GM15510 (cell line): ENCODE results near the gene KLHL10.

Experiments
- POLR2A ChIP-seq: IDR thresholded peaks from 3 replicates; pipeline ENCODE4 v1.6.1; 2011; ENCODE audit warnings: borderline replicate concordance; ENCODE audit not compliant: insufficient read length; ENCODE audit errors: extremely low read depth

Gene KLHL10

DNA sequence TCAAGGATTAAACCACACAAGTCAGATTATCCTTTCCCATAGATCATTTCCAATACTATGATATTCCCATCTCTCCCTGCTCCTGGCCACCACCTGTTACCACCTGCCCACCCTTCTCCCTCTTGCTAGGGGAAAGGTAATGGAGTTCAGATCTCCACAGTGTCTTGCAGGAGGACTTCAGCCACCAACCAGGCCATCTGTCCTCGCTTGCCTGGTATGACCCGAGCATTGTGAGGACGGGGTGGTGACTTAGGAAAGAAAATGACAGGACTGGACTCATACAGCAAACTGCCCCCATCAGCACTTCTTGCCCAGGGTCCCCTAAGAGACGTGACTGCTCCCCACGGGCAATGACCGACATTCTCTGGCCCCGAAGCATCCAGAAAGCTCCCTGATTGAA lies 14.0 kb upstream of the KLHL10 start:
- TF ChIP-seq POLR2A, result no peak

DNA sequence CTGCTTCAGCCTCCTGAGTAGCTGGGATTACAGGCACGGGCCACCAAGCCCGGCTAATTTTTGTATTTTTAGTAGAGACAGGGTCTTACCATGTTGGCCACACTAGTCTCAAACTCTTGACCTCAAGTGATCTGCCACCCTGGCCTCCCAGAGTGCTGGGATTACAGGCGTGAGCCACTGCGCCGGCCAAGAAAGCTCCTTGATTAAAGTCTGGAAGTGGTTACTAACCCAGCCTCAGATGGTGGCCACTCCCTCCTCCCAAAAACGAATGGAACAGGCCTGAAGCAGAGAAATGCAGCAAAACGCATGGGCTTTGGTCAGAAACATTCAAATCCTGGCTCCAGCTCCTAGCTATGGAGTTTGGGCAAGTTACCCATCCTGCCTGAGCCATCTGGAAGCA lies 13.5 kb upstream of the KLHL10 start:
- TF ChIP-seq POLR2A, result no peak

DNA sequence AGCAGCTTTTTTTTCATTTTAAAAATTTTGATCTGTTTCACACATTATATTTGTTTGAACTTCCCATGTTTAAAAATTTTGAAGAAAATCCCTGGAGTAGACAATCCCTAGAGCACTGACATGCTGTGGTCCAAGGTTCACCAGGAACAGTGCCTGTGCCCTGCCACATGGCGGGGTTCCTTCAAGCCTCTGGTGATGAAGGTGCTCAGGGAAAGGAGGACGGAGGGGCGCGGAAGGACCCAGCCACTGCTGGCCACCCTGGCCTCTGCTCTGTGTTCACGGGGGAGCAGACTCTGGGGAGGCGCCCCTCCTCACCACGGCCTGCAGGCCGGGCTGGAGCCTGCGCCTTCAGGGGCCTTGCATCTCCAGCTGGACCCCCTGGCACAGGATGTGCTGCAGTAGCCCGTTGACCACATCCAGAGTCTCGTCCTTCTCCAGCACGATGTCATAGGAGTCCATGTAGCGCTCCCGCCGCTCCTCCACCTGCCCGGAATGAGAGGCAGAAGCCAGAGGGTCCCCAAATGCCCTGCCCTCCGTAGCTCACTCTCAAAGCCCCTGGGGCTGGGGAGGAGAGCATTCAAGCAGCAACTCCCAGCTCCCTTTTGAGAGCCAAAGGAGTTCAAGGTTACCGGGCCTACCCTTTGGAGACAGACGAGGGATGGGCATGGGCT lies 12.3 kb upstream of the KLHL10 start:
- no peak for TF ChIP-seq POLR2A

DNA sequence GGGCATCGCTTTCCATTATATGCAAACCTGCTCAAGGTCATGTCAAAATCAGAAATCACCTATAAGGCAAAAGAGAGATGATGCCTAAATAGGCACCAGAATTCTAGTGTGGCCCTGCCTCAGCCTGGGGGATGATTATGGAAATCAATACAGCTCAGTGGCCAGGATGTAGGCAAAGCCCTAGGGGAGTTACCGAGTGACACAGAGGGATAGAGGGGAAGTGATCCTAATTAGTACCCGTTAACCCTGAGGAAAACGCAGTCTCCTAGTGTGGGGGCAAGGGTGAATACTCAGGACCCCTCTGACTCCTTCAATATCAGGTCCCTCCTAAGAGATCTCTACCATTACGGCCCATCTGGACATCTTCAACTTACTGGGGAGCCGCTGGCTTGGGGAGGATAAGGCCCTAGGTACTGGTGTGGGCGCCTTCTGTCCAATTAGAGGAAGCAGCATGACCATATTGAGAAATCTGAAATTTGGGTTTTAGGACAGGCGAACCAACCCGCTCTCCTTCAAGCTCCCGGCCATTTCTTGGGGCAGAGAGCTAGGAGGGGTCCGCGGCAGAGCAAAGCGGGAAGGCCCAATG lies 2.3 kb upstream of the KLHL10 start:
- TF ChIP-seq POLR2A, result no peak

DNA sequence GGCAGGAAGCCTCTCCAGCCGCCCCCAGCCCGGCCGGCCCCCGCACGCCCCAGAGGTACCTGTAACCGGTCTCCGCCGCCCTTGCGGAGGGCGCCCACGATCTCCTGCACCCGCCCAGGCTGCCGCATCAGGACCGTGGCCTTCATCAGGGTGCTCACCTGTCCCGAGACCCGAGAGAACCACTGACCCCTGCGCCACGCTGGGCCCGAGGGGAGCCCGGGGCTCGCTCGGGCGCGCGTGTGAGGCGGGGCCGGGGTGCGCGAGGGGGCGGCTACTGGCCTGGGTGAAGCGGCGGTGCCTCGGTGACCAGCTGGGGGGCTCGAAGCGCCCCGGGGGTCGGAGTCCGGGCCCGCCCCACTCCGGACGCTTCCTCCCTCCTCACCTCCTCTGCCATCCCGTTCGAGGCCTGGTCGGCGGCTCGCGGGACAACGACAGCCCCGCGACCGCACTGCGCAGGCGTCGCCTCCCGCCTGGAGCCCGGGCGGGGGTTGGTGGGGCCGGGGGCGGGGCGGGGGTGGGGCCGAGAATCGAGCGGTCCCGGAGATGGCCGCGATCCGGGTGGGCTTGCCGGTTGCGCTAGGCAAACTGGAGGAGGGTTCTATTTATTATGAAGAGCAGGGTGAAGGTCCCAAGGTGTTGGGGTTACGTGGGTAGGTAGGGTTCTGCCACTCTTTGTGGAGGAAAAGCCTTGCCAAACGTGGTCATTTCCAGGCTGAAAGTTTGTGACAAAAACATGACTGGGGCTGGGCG lies 1.6 kb upstream of the KLHL10 start, which contains the start of gene NT5C3B:
TSS of gene NT5C3B (minus strand) at position 433 of the 750 bp plus-strand sequence. CDS start at position 394, 39 bp downstream.
- peak; percentile 58 for TF ChIP-seq POLR2A

DNA sequence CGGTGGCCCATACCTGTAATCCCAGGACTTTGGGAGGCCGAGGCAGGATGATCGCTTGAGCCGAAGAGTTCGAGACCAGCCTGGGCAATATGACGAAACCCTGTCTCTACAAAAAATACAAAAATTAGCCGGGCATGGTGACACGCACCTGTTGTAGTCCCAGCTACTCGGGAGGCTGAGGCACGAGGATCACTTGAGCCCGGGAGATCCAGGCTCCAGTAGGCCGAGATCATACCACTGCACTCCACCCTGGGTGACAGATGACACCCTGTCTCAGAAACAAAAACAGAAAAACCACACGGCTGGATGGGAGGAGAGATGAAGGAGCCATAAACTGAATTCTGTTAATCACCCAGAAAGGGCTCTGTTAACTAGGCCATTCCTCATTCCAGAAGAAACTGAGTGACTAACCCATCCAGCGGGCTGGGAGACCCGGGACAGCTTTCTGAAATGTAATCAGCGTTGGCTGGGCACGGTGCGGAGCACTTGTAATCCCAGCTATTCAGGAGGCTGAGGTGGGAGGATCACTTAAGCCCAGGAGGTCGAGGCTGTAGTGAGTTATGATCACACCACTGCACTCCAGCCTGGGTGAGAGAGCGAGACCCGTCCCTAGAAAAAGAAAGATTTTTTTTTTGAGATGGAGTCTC lies 952 bp upstream of the KLHL10 start:
- TF ChIP-seq POLR2A, result no peak

DNA sequence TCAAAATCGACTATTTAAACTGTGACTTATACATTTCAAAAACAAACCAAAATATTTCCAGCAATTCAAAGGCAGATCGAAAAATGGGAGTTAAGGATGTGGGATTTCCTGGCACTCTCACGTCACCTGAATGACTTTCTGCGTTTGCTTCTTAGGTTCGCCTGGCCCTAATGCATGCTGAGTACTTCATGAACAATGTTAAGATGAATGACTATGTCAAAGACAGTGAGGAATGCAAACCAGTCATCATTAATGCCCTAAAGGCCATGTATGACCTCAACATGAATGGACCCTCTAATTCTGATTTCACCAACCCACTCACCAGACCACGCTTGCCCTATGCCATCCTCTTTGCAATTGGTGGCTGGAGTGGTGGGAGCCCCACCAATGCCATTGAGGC lies 7.3 kb downstream of the KLHL10 start:
- TF ChIP-seq POLR2A, result no peak

DNA sequence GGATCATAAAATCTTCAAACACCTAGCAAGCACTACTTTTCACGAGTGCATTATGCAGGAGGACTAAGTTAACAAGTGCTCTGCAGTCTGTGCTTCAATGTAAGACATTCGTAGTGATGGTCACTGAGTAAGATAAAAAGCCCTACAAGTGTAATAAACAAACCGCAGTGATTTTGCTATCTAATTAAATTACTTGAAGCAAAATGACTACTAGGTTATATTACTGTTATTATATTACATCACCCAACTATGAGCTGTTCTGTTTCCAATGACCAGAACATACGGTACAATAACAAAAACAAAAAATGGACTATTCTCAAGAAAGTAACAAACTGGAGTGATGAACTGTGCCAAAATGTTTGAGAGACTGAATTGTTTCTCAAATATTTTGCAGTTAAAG lies 11.2 kb downstream of the KLHL10 start:
- no peak for TF ChIP-seq POLR2A

DNA sequence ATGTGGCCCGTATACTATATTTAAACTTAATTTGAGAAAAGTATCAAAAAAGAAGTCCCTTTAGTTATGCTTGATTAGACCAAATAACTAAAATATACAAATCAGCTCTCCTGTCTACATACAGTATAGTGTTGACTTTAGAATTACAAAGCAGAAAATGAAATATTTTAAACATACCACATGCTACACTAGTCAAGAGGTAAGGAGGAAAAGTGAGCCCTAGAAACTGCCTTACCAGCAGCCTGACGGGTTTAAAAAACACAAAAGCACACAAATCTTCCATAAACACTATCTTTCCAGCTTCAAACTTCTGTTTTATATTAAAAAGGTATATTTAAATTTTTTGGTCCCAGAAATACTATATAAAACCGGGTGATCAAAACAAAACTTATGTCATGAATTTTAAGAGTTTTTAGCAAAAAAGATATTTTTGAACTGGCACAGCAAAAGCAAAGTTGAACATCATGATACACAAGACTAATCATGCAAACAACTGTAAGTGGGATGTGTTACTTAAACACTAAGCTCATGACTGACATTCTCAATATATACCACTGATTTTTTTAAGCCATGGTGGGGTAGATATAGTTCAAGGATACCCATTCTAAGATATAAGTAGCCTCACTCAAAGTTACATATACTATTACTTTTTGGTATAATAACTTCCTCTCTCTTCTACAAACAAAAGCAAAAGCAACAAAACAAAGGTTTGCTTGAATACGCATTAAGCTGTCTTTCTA lies 11.8 kb downstream of the KLHL10 start:
- TF ChIP-seq POLR2A, result no peak

DNA sequence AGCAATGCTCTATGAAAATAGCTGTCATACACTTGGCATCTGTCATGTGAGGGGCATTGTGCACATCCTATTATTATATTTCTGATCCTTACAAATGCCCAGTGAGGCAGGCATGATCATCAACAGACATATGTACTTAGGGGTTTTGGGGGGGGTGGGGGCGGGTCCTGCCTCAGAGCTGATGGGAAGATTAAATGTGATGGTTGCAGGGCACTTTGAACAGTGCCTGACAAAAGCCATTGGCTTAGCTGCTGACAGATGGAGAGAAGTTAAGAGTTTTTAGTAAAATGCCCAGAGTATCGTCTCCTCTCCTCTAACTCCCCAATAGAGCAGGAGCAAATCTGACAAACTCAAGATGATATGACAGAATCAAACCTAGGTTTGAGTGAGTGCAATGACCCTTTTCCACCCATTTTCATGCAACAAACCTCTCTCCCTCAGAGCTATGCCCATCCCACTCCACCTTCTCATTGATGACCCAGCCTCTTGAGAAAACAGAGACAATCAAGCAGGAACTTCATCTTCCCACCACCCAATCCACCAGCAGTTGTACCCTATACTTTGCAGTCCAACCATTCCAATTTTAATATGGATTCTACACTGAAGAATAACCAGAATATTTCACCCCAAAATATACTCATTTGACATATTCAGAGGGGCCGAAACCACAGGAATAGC lies 22.8 kb downstream of the KLHL10 start:
- TF ChIP-seq POLR2A, result no peak

DNA sequence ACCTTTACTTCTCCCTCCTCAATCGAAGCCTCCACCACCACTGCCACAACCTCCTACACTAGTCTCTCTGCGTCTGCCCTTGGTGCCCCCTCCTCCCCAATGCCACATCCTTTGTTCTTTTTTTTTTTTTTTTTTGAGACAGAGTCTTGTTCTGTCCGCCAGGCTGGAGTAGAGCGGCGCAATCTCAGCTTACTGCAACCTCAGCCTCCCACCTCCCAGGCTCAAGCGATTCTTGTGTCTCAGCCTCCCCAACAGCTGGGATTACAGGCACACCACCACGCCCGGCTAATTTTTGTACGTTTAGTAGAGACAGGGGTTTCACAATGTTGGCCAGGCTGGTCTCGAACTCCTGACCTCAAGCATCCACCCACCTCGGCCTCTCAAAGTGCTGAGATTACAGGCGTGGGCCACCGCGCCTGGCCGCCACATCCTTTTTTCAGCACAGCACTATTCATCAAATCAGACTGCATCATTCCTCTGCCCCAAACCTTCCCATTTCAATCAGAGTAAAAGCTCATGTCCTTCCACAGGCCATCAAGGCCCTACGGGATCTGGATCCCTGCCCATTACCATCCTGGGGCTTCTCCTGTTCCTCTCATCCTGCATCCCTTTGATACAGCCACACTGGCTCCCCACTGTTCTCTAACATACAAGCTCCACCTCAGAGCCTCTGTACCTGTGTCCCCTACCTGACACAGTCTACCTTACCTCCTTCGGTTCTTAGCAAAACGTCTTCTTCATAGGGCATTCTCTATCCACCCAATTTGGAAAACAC lies 25.6 kb downstream of the KLHL10 start:
- no peak for TF ChIP-seq POLR2A

DNA sequence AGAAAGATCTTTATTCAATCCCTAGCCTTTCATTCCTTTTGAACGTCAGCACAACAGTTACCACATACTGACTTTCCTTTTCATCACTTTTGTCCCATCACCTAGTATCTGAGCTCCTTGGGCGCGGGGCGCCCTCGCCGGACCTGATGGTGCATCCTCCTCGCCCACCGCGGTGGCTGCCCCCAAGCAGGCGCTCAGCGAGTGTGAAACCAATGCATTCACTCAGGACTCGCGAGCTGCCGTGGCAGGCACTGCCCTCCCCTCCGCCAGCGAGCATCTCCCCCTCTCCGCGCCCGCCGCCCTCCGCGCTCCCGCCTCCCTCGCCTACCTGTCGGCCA lies 26.8 kb downstream of the KLHL10 start:
- TF ChIP-seq POLR2A, result no peak

DNA sequence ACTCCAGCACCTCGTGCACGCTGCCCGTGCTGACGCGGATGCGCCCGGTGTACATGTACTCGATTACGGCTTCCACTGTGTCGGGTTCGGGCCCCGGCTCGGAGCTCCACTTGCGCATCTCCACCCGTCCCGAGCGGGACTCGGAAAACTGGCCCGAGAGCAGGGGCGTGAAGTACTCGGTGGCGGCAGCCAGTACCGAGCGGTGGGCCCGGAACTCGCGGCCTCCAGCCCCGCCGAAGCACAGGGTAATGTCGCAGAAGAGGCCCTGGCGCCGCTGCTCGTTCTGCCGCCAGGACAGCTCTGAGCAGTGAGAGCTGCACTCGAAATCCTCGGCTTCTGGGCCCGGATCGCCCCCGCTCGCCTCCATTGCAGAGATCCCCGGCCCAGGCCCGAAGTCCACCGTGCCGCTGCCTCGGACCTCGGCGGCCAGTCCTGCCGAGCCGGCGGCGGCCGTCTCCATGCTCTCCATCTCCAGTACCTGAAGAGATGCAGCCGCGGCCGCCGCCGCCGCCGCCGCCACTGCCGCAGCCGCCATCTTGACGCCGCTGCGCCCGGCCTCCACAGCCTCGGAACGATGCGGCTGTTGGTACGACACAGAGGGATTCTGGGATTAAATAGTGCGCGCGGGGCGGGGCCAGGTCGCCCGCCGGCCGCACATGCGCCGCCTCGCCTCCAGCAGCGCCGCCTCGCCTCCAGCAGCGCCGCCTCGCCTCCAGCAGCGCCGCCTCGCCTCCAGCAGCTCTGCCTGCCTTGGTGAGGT lies 27.4 kb downstream of the KLHL10 start, which contains the start of gene KLHL11:
TSS of gene KLHL11 (minus strand) at position 588 of the 760 bp plus-strand sequence. CDS start at position 535, 53 bp downstream.
- TF ChIP-seq POLR2A, result peak; percentile 97
